Stimulated activated CD4-positive, alpha-beta T cell treated with anti-CD3 and anti-CD28 coated beads, Interleukin-4, amount 100 ng/mL, for 48 hours (primary cell): ENCODE measurements around the gene ANKRD50.
A peak's percentile ranks its signal among the peaks of the same experiment; 100 is the strongest.

ENCODE experiments used
- DNase-seq, 2 donors: peaks; one replicate each; pipeline ENCODE4 v3.0.0-alpha.2; 2020; ENCODE audit warnings: low read depth in 2 of 2

Gene ANKRD50

GRCh38 chr4:124712372-124713184 lies at the start of gene ANKRD50:
ANKRD50 (minus strand) TSS chr4:124712732; CDS start chr4:124710511, 2,221 bp downstream.
- DNase-seq, result peak; percentile 28 to 42

GRCh38 chr4:124757126-124757525 lies 44.6 kb upstream of the ANKRD50 start:
- no peak for DNase-seq

- no peak for DNase-seq
Observed at GRCh38 chr4:124754681-124755080, 42.1 kb upstream of the ANKRD50 start.

- no peak for DNase-seq
Observed at GRCh38 chr4:124753941-124754581, 41.5 kb upstream of the ANKRD50 start.

- no peak for DNase-seq
Observed at GRCh38 chr4:124749421-124749820, 36.9 kb upstream of the ANKRD50 start.

- DNase-seq, result no peak
Observed at GRCh38 chr4:124748965-124749364, 36.4 kb upstream of the ANKRD50 start.

GRCh38 chr4:124745985-124746801 lies 33.7 kb upstream of the ANKRD50 start:
- no peak for DNase-seq

GRCh38 chr4:124743711-124744110 lies 31.2 kb upstream of the ANKRD50 start:
- no peak for DNase-seq

- no peak for DNase-seq
Observed at GRCh38 chr4:124740501-124740900, 28.0 kb upstream of the ANKRD50 start.

- no peak for DNase-seq
Observed at GRCh38 chr4:124738994-124739393, 26.5 kb upstream of the ANKRD50 start.

GRCh38 chr4:124737619-124738018 lies 25.1 kb upstream of the ANKRD50 start:
- DNase-seq, result no peak

GRCh38 chr4:124736526-124736925 lies 24.0 kb upstream of the ANKRD50 start:
- DNase-seq, result no peak

- DNase-seq, result no peak
Observed at GRCh38 chr4:124727331-124727890, 14.9 kb upstream of the ANKRD50 start.

- no peak for DNase-seq
Observed at GRCh38 chr4:124726269-124726668, 13.7 kb upstream of the ANKRD50 start.

- DNase-seq, result no peak
Observed at GRCh38 chr4:124722071-124722470, 9.5 kb upstream of the ANKRD50 start.

GRCh38 chr4:124717101-124717500 lies 4.6 kb upstream of the ANKRD50 start:
- DNase-seq, result no peak

- DNase-seq, result no peak
Observed at GRCh38 chr4:124713185-124713592, 657 bp upstream of the ANKRD50 start.

GRCh38 chr4:124711471-124712371 lies 811 bp downstream of the ANKRD50 start:
- DNase-seq, result peak in 1 of 2 donors; percentile 4

- DNase-seq, result no peak
Observed at GRCh38 chr4:124710911-124711310, 1.6 kb downstream of the ANKRD50 start.

- no peak for DNase-seq
Observed at GRCh38 chr4:124710015-124710741, 2.4 kb downstream of the ANKRD50 start.
